K562 (cell line): ENCODE data around the gene MAGI3. TPM values are rescaled to one million over a fixed set of nuclear protein-coding genes. Genes with fewer than 3 reads are reported as not detected.

Experiments used
- ATAC-seq: fragments of 200-7000 bp; cut with Tn5 transposase; 3 replicates; pipeline ENCODE4 v1.9.1; 2020; ENCODE audit warnings: moderate library complexity
- BruUV-seq: library from RNA; stranded (reverse); fragments of 400-500 nt; replicated peaks from 2 replicates; lab custom pipeline; 2021; lab: Mats Ljungman, UMichigan
- CTCF ChIA-PET: fragments of 300-600 bp; formaldehyde crosslinking; extraction: SDS; loops from one replicate; lab custom pipeline; 2021; ENCODE audit warnings: low intra/inter-chr PET ratio; lab: Yijun Ruan, JAX
- POLR2A ChIA-PET: fragments of 300-600, 350-650 bp; sonication (Branson Sonifier 250); formaldehyde crosslinking; extraction: SDS; loops from one replicate; lab custom pipeline; 2021; ENCODE audit warnings: antibody characterized with exemption, inconsistent platforms; lab: Yijun Ruan, JAX
- DNase-seq, 4 experiments: peaks; one replicate each; pipeline versions ENCODE4 v3.0.0 to v3.0.0-alpha.2; 2011 to 2018; ENCODE audit warnings: low spot score in 3 of 4, mixed read lengths in 3 of 4; ENCODE audit errors: extremely low read depth in 1 of 4
- FAIRE-seq: peaks from 2 replicates; lab custom pipeline; 2011; peaks lifted over from hg19 to GRCh38; lab: Jason Lieb, UNC
- H2AFZ ChIP-seq: 2 replicates; pipeline ENCODE4 v1.6.0; 2011; ENCODE audit warnings: low read depth, low read length, control low read depth, inconsistent platforms
- H3K27ac ChIP-seq: fragments of 200-600 bp; 3 replicates; pipeline ENCODE4 v1.8.0; 2011; ENCODE audit warnings: low read depth, mild to moderate bottlenecking, control low read depth, inconsistent platforms, low read length, moderate library complexity, mixed read lengths; ENCODE audit errors: extremely low read depth
- H3K27me3 ChIP-seq, 2 experiments: fragments of 300-600 bp in 1 of 2; 2 replicates in 1 of 2; 3 replicates in 1 of 2; pipeline versions ENCODE4 v1.6.0 to v1.8.0; 2011; ENCODE audit warnings: inconsistent platforms in 2 of 2, low read length in 2 of 2, mild to moderate bottlenecking in 1 of 2, mixed read lengths in 1 of 2, moderate library complexity in 1 of 2; ENCODE audit not compliant: control insufficient read depth in 2 of 2, insufficient read depth in 2 of 2
- H3K36me3 ChIP-seq: fragments of 300-600 bp; 3 replicates; pipeline ENCODE4 v1.8.0; 2011; ENCODE audit warnings: mild to moderate bottlenecking, low read length, inconsistent platforms; ENCODE audit not compliant: control insufficient read depth, insufficient read depth
- H3K4me1 ChIP-seq, 2 experiments: fragments of 200-600 bp in 1 of 2; replicated peaks in 1 of 2; 2 replicates in 1 of 2; 3 replicates in 1 of 2; pipeline versions ENCODE4 v1.5.1 to v1.8.0; 2011; ENCODE audit warnings: inconsistent platforms in 2 of 2, low read length in 2 of 2, mild to moderate bottlenecking in 1 of 2, mixed read lengths in 1 of 2, moderate library complexity in 1 of 2; ENCODE audit not compliant: control insufficient read depth in 2 of 2, insufficient read depth in 2 of 2
- H3K4me2 ChIP-seq: 2 replicates; pipeline ENCODE4 v1.6.1; 2011; ENCODE audit warnings: low read length, control low read depth, inconsistent platforms, mixed read lengths; ENCODE audit not compliant: insufficient read depth
- H3K4me3 ChIP-seq: fragments of 200-600 bp; sonication (generic), shearing (Covaris generic); 2 replicates; pipeline ENCODE4 v1.5.1; 2016; ENCODE audit warnings: control low read depth, inconsistent platforms
- H3K79me2 ChIP-seq: fragments of 200-600 bp; 3 replicates; pipeline ENCODE4 v1.8.0; 2011; ENCODE audit warnings: low read length, inconsistent platforms; ENCODE audit not compliant: control insufficient read depth, insufficient read depth
- H3K9ac ChIP-seq, 2 experiments: 2 replicates each; pipeline versions ENCODE4 v1.6.0 to v1.6.1; 2011; ENCODE audit warnings: low read depth in 2 of 2, low read length in 2 of 2, control low read depth in 1 of 2, inconsistent platforms in 1 of 2, mild to moderate bottlenecking in 1 of 2, mixed read lengths in 1 of 2; ENCODE audit not compliant: insufficient read depth in 1 of 2
- H3K9me1 ChIP-seq: one replicate; pipeline ENCODE4 v1.6.0; 2011; ENCODE audit warnings: inconsistent platforms, mild to moderate bottlenecking, low read length, moderate library complexity; ENCODE audit not compliant: control insufficient read depth, insufficient read depth
- H3K9me3 ChIP-seq: replicated peaks from 2 replicates; pipeline ENCODE4 v1.5.1; 2011; ENCODE audit warnings: low read depth, low read length, inconsistent platforms; ENCODE audit not compliant: control insufficient read depth, insufficient read depth
- H4K20me1 ChIP-seq: replicated peaks from 2 replicates; pipeline ENCODE4 v1.6.1; 2011; ENCODE audit warnings: low read length, inconsistent platforms, mixed read lengths; ENCODE audit not compliant: control insufficient read depth, insufficient read depth
- CHCHD3 ChIP-seq: fragments of 250-450 bp; sonication (Bioruptor Pico); IDR thresholded peaks from 2 replicates; pipeline ENCODE4 v2.1.2; 2022; ENCODE audit warnings: mild to moderate bottlenecking
- ELF2 ChIP-seq: fragments of 250-450 bp; sonication (Bioruptor Pico); IDR thresholded peaks from 2 replicates; pipeline ENCODE4 v1.5.0; 2021; ENCODE audit warnings: mild to moderate bottlenecking
- GATAD2B ChIP-seq: fragments of 450-650 bp; IDR thresholded peaks from 2 replicates; pipeline ENCODE4 v1.6.1; 2017; ENCODE audit warnings: mild to moderate bottlenecking, borderline replicate concordance
- MEIS2 ChIP-seq: fragments of 450-650 bp; IDR thresholded peaks from 2 replicates; pipeline ENCODE4 v1.6.1; 2014; ENCODE audit warnings: mild to moderate bottlenecking; ENCODE audit not compliant: partially characterized antibody
- NCOR1 ChIP-seq: fragments of 450-650 bp; IDR thresholded peaks from 2 replicates; pipeline ENCODE4 v1.6.1; 2016; ENCODE audit warnings: mild to moderate bottlenecking, moderate library complexity
- PTRF ChIP-seq: fragments of 450-650 bp; IDR thresholded peaks from 2 replicates; pipeline ENCODE4 v1.6.1; 2016; ENCODE audit warnings: mild to moderate bottlenecking, missing genetic modification characterization, missing compliant biosample characterization
- RREB1 ChIP-seq: fragments of 250-450 bp; sonication (Bioruptor Pico); IDR thresholded peaks from 2 replicates; pipeline ENCODE4 v1.4.0; 2020
- SMARCC2 ChIP-seq: fragments of 450-650 bp; IDR thresholded peaks from 2 replicates; pipeline ENCODE4 v1.6.1; 2017; ENCODE audit warnings: antibody characterized with exemption, moderate library complexity, mild to moderate bottlenecking, low read depth
- TBP ChIP-seq: optimal IDR thresholded peaks from 2 replicates; pipeline ENCODE3; 2011; ENCODE audit warnings: low read depth, low read length, improper control_type of control experiment
- TCF15 ChIP-seq: fragments of 250-450 bp; sonication (Bioruptor Pico); IDR thresholded peaks from 2 replicates; pipeline ENCODE4 v1.8.0; 2022; ENCODE audit warnings: moderate library complexity, mild to moderate bottlenecking, inconsistent platforms
- ZZZ3 ChIP-seq: fragments of 450-650 bp; IDR thresholded peaks from 2 replicates; pipeline ENCODE4 v1.6.1; 2016; ENCODE audit warnings: antibody characterized with exemption, mild to moderate bottlenecking, moderate library complexity
- WGBS: fragments of 100-300 bp; shearing (Covaris generic); methylation state at CpG from one replicate; pipeline ENCODE4 v1.1.6; 2016; ENCODE audit warnings: low coverage, mixed read lengths; ENCODE audit not compliant: insufficient coverage; ENCODE audit errors: missing lambda C conversion rate; 5-methylcytosine and 5-hydroxymethylcytosine counted together
- in situ Hi-C: fragments of 300-500 bp; cut with MboI; formaldehyde crosslinking; loops from 4 replicates; pipeline ENCODE4 v1.15.0; 2018; ENCODE audit warnings: inconsistent platforms, mixed read lengths
- intact Hi-C: fragments of 100-400 bp; cut with micrococcal nuclease; formaldehyde crosslinking; loops from 2 replicates; pipeline ENCODE4 v1.14.2; 2022
- polyA plus RNA-seq, 8 experiments: library from polyadenylated mRNA; depleted of rRNA in 4 of 8; stranded (reverse) in 5 of 8; unstranded in 3 of 8; fragments of >200 nt; fragmentation: Nextera tagmentation in 2 of 8; fragmentation: Illumina TruSeq in 1 of 8; extraction: Ambion mirVana in 2 of 8; extraction: Trizol in 1 of 8; gene quantifications; 2 replicates each; pipeline versions ENCODE4 v1.2.1 to v1.2.3, GENCODE V29; 2011 to 2014; ENCODE audit warnings: inconsistent platforms in 1 of 8, missing spikeins in 1 of 8
- total RNA-seq, 7 experiments: library from RNA; depleted of rRNA in 6 of 7; stranded (reverse); fragments of >200 nt in 6 of 7; fragmentation: Illumina TruSeq in 2 of 7; extraction: Trizol in 2 of 7; gene quantifications; 2 replicates each; pipeline versions ENCODE4 v1.2.1 to v1.2.3, GENCODE V29; 2011 to 2021; ENCODE audit warnings: low replicate concordance in 1 of 7

MAGI3 gene
- total and polyA plus RNA-seq, 9 of the 15 experiments (the other 6 are each of a cell fraction or from before 2014, with no cell fraction given): 1.0 to 8.6 (median 5.5) TPM

- Histone ChIP-seq H3K4me1 (peaks cover 3 to 24% of the 10 kb centered on the region in 2 experiments; a peak in 4 of 5 replicates), H3K4me2 (no peak overlapping the region), H2AFZ (no peak overlapping the region), H3K36me3 (no peaks in the 10 kb centered on the region), H3K27ac (no peak overlapping the region), H3K4me3 (no peak overlapping the region), H3K27me3 (no peaks in the 10 kb centered on the region), H3K79me2 (no peaks in the 10 kb centered on the region), H3K9me1 (no peaks in the 10 kb centered on the region), H4K20me1 (no peaks in the 10 kb centered on the region), H3K9me3 (no peaks in the 10 kb centered on the region), H3K9ac (no peak overlapping the region)
- WGBS: 67% methylated on average over 2 of the region's 2 CpGs
- DNase-seq: no peak
- POLR2A ChIA-PET: no interaction called here
- in situ Hi-C loops (no loop called here), intact Hi-C loops (no loop called here)
- FAIRE-seq: no peak
- no TSS peak for BruUV-seq
- CTCF ChIA-PET: no interaction called here
- no peak for ATAC-seq
- TF ChIP-seq GATAD2B (no peak), NCOR1 (no peak), MEIS2 (peak; percentile 71), CHCHD3 (CRISPR knock-in tag) (no peak), TCF15 (no peak), SMARCC2 (no peak), ELF2 (CRISPR knock-in tag) (no peak), ZZZ3 (no peak), TBP (no peak), RREB1 (CRISPR knock-in tag) (no peak), PTRF (no peak)
Observed at GRCh38 chr1:113654883-113655282, 264.6 kb downstream of the MAGI3 start.
